Glomerular endothelial cell (primary cell): ENCODE measurements around the gene SORT1. TPM values are rescaled to one million over a fixed set of nuclear protein-coding genes. Genes with fewer than 3 reads are reported as not detected.

Source experiments
- DNase-seq: peaks from one replicate; pipeline ENCODE4 v3.0.0-alpha.2; 2011; ENCODE audit warnings: low read depth, low spot score; ENCODE audit errors: extremely low read depth
- total RNA-seq: library from RNA; depleted of rRNA; stranded (reverse); fragments of >200 nt; gene quantifications from 2 replicates; pipeline ENCODE4 v1.2.3, GENCODE V29; 2015

Gene SORT1
- total RNA-seq, 1 donor from 2014 or later: 55.9 TPM

- DNase-seq: peak; percentile 36
These were observed 120.1 kb downstream of the SORT1 start for GRCh38 chr1:109277434-109278204.

GRCh38 chr1:109275706-109276345 lies 121.9 kb downstream of the SORT1 start:
- no peak for DNase-seq

- DNase-seq: no peak
These were observed 122.9 kb downstream of the SORT1 start for GRCh38 chr1:109274533-109275476.

GRCh38 chr1:109273570-109274288 lies 124.0 kb downstream of the SORT1 start:
- no peak for DNase-seq

- DNase-seq: no peak
These were observed 124.7 kb downstream of the SORT1 start for GRCh38 chr1:109272831-109273547.

GRCh38 chr1:109272021-109272799 lies 125.5 kb downstream of the SORT1 start:
- DNase-seq: no peak

GRCh38 chr1:109271458-109271857 lies 126.3 kb downstream of the SORT1 start:
- no peak for DNase-seq

- no peak for DNase-seq
These were observed 126.9 kb downstream of the SORT1 start for GRCh38 chr1:109270623-109271317.

GRCh38 chr1:109269981-109270622 lies 127.6 kb downstream of the SORT1 start:
- DNase-seq: no peak

- no peak for DNase-seq
These were observed 128.3 kb downstream of the SORT1 start for GRCh38 chr1:109269212-109269980.

- DNase-seq: no peak
These were observed 129.1 kb downstream of the SORT1 start for GRCh38 chr1:109268431-109269211.

- no peak for DNase-seq
These were observed 129.9 kb downstream of the SORT1 start for GRCh38 chr1:109267743-109268300.

- DNase-seq: no peak
These were observed 130.8 kb downstream of the SORT1 start for GRCh38 chr1:109266965-109267364.

GRCh38 chr1:109265741-109266330 lies 131.9 kb downstream of the SORT1 start:
- no peak for DNase-seq

- DNase-seq: no peak
These were observed 132.7 kb downstream of the SORT1 start for GRCh38 chr1:109265016-109265415.

GRCh38 chr1:109264379-109264755 lies 133.4 kb downstream of the SORT1 start:
- DNase-seq: no peak
